ENCODE measurements around the gene MT1H.

- TF ChIP-seq CTCF (IDR thresholded peaks at IDR 0.05) (no peak), POLR2A (IDR thresholded peaks at IDR 0.05) (no peak)
These were observed 5.1 kb upstream of the MT1H start for GRCh38 chr16:56664506-56664905.
